SH-SY5Y (cell line): ENCODE results near the gene MCL1.

Source experiments
- GATA2 ChIP-seq: IDR thresholded peaks from 2 replicates; pipeline ENCODE4 v1.6.1; 2011; ENCODE audit warnings: mild to moderate bottlenecking, low read depth, low read length
- GATA3 ChIP-seq: IDR thresholded peaks from 2 replicates; pipeline ENCODE4 v1.6.1; 2011; ENCODE audit warnings: low read depth, mild to moderate bottlenecking, low read length, moderate library complexity

- TF ChIP-seq GATA2 (no peak), GATA3 (no peak)
Measured at GRCh38 chr1:150528196-150528595, 51.2 kb downstream of the MCL1 start.
